Daoy (cell line): ENCODE data around the gene KCNN4. TPM values are rescaled to one million over a fixed set of nuclear protein-coding genes. Genes with fewer than 3 reads are reported as not detected.

ENCODE experiments used
- DNase-seq: peaks from one replicate; pipeline ENCODE4 v3.0.0-alpha.2; 2015; ENCODE audit warnings: low read depth
- total RNA-seq: library from RNA; depleted of rRNA; stranded (reverse); fragments of >200 nt; shearing (Covaris generic); gene quantifications from 2 replicates; pipeline ENCODE4 v1.2.3, GENCODE V29; 2014

The KCNN4 gene
- total RNA-seq, 1 experiment from 2014 or later, result 9.8 TPM

- DNase-seq, result no peak
Observed at GRCh38 chr19:43748685-43749084, 32.1 kb downstream of the KCNN4 start.

GRCh38 chr19:43748205-43748594, 32.6 kb downstream of the KCNN4 start:
- DNase-seq, result no peak

GRCh38 chr19:43747557-43748204, 33.1 kb downstream of the KCNN4 start:
- peak; percentile 63 for DNase-seq

GRCh38 chr19:43743059-43743458, 37.7 kb downstream of the KCNN4 start:
- DNase-seq, result no peak

- DNase-seq, result no peak
Observed at GRCh38 chr19:43741075-43741825, 39.5 kb downstream of the KCNN4 start.

GRCh38 chr19:43739439-43740235, 41.1 kb downstream of the KCNN4 start:
- DNase-seq, result peak; percentile 40

GRCh38 chr19:43738780-43739211, 42.0 kb downstream of the KCNN4 start:
- no peak for DNase-seq

GRCh38 chr19:43735957-43736356, 44.8 kb downstream of the KCNN4 start:
- no peak for DNase-seq

- no peak for DNase-seq
Observed at GRCh38 chr19:43735013-43735412, 45.8 kb downstream of the KCNN4 start.

GRCh38 chr19:43731846-43732245, 48.9 kb downstream of the KCNN4 start:
- no peak for DNase-seq

GRCh38 chr19:43731346-43731745, 49.4 kb downstream of the KCNN4 start:
- no peak for DNase-seq

- DNase-seq, result no peak
Observed at GRCh38 chr19:43729919-43730318, 50.9 kb downstream of the KCNN4 start.

GRCh38 chr19:43727593-43727853, 53.2 kb downstream of the KCNN4 start:
- no peak for DNase-seq

GRCh38 chr19:43726736-43727592, 53.8 kb downstream of the KCNN4 start:
- no peak for DNase-seq

GRCh38 chr19:43725468-43725867, 55.3 kb downstream of the KCNN4 start:
- DNase-seq, result no peak

GRCh38 chr19:43724896-43725295, 55.9 kb downstream of the KCNN4 start:
- no peak for DNase-seq

- DNase-seq, result no peak
Observed at GRCh38 chr19:43723588-43723987, 57.2 kb downstream of the KCNN4 start.

GRCh38 chr19:43721469-43722048, 59.2 kb downstream of the KCNN4 start:
- DNase-seq, result no peak

GRCh38 chr19:43720936-43721335, 59.8 kb downstream of the KCNN4 start:
- DNase-seq, result no peak

GRCh38 chr19:43719918-43720317, 60.9 kb downstream of the KCNN4 start:
- DNase-seq, result no peak

GRCh38 chr19:43719378-43719868, 61.4 kb downstream of the KCNN4 start:
- no peak for DNase-seq
